Measurements from ENCODE around the gene DISC1.
"Not testable (repeated sequence)": the region's sequence is repeated elsewhere in the genome, so short reads cannot be mapped to it uniquely, and the experiment has no call there.

DNA sequence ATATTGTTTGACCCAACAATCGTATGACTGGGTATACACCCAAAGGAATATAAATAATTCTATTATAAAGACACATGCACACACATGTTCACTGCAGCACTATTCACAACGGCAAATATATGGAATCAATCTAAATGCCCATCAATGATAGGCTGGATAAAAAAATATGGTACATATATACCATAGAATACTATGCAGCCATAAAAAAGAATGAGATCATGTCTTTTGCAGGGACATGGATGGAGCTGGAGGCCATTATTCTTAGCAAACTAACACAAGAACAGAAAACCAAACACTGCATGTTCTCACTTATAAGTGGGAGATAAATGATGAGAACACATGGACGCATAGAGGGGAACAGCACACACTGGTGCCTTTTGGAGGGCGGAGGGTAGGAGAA is 1.5 kb upstream of the DISC1 start:
- not testable (repeated sequence) for TF ChIP-seq CTCF, POLR2A (IDR thresholded peaks at IDR 0.05)
